ENCODE results near the gene CPXM1. TPM values are rescaled to one million over a fixed set of nuclear protein-coding genes. Genes with fewer than 3 reads are reported as not detected.
"Not testable (repeated sequence)": the region's sequence is repeated elsewhere in the genome, so short reads cannot be mapped to it uniquely, and the experiment has no call there.

The CPXM1 gene
- total RNA-seq, 1 donor from 2014 or later, result 155 TPM

DNA sequence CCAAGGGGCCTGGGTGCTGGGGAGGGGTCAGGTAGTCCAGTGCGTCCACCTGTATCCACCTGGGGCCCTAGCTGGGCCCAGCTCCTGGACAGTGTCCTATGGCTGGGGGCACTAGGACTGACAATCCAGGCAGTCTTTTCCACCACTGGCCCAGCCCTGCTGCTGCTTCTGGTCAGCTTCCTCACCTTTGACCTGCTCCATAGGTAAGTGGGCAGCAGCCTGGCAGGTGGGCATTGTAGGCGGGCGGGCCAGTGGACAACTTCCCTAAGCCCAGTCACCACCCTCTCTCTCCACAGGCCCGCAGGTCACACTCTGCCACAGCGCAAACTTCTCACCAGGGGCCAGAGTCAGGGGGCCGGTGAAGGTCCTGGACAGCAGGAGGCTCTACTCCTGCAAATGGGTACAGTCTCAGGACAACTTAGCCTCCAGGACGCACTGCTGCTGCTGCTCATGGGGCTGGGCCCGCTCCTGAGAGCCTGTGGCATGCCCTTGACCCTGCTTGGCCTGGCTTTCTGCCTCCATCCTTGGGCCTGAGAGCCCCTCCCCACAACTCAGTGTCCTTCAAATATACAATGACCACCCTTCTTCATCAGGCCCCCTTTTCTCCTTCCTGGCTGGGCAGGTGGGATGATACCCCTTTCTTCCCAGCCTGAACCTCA, 14.9 kb upstream of the CPXM1 start:
- TF ChIP-seq, protein P1, sequence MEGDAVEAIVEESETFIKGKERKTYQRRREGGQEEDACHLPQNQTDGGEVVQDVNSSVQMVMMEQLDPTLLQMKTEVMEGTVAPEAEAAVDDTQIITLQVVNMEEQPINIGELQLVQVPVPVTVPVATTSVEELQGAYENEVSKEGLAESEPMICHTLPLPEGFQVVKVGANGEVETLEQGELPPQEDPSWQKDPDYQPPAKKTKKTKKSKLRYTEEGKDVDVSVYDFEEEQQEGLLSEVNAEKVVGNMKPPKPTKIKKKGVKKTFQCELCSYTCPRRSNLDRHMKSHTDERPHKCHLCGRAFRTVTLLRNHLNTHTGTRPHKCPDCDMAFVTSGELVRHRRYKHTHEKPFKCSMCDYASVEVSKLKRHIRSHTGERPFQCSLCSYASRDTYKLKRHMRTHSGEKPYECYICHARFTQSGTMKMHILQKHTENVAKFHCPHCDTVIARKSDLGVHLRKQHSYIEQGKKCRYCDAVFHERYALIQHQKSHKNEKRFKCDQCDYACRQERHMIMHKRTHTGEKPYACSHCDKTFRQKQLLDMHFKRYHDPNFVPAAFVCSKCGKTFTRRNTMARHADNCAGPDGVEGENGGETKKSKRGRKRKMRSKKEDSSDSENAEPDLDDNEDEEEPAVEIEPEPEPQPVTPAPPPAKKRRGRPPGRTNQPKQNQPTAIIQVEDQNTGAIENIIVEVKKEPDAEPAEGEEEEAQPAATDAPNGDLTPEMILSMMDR (IDR thresholded peaks at IDR 0.05; ENCODE audit: unreplicated experiment), result no peak
- no peaks in the 10 kb centered on the region for H3K36me3 Mint-ChIP-seq
- peaks cover 19% of the 10 kb centered on the region for H3K9me3 Mint-ChIP-seq
- H3K27ac Mint-ChIP-seq, result peak overlapping the region; percentile 88
- no peaks in the 10 kb centered on the region for H3K27me3 Mint-ChIP-seq (ENCODE audit: low read depth)
- no peak for DNase-seq (ENCODE audit: low spot score in 2 of 2, unreplicated experiment in 2 of 2)
- H3K4me1 Mint-ChIP-seq, result peaks cover 35% of the 10 kb centered on the region
- no peak overlapping the region for H3K4me3 Mint-ChIP-seq

DNA sequence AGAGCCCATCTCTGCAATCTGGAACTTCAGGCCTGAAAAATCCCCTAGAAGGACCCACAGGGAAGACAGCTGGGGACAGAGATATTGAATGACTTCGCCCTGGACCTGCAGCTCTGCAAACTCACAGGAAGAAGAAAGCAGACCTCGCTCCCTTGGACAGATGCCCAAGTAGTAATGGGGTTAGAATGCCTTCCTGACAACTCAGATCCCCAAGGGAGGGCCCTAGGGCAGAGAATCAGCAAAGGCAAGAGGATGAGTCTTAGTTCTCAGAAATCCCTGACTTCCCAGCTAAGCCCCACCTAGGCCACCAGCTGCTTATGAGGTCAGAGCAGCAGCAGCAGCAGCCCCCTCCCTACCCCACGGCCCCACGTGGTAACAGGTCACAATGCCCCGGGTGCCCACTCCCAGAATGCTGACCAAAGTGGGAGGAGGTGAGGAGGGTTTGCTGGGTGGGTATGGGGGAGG, 14.2 kb upstream of the CPXM1 start, which contains the start of gene C20orf141:
C20orf141 (plus strand) TSS at position 401 of the 465 bp plus-strand sequence. CDS start 198 bp downstream, outside the sequence.
- TF ChIP-seq, protein P1 (IDR thresholded peaks at IDR 0.05; ENCODE audit: unreplicated experiment), result no peak
- Mint-ChIP-seq H3K27me3 (ENCODE audit: low read depth) (no peaks in the 10 kb centered on the region), H3K4me1 (peaks cover 27% of the 10 kb centered on the region), H3K36me3 (no peaks in the 10 kb centered on the region), H3K27ac (peak within 1 kb of the TSS; percentile 88), H3K4me3 (no peak within 1 kb of the TSS), H3K9me3 (peaks cover 19% of the 10 kb centered on the region)
- DNase-seq (ENCODE audit: low spot score in 2 of 2, unreplicated experiment in 2 of 2), result no peak

DNA sequence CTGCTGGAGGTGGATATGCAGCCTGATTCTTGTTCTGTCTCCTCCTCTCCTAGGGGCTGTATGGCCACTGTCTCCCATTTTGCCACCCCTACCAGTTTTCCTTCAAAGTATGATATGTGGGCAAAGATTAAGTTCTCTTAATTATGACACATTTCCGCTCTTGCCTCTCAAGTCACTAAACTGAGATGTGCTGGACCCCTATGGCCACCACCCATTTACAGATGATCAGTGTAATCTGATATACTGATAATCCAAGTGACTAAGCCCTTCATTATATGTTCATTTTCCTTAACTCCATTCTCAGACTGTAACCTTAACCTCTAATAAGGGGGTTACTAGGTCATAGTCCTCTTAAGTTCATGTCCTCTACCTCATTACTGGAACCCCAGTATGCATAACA, 13.6 kb upstream of the CPXM1 start:
- TF ChIP-seq, protein P1 (IDR thresholded peaks at IDR 0.05; ENCODE audit: unreplicated experiment), result no peak
- H3K27ac Mint-ChIP-seq, result peak overlapping the region; percentile 70
- H3K4me3 Mint-ChIP-seq, result no peak overlapping the region
- no peaks in the 10 kb centered on the region for H3K36me3 Mint-ChIP-seq
- no peak for DNase-seq (ENCODE audit: low spot score in 2 of 2, unreplicated experiment in 2 of 2)
- peaks cover 21% of the 10 kb centered on the region for H3K9me3 Mint-ChIP-seq
- H3K4me1 Mint-ChIP-seq, result peaks cover 24% of the 10 kb centered on the region
- peaks cover under 1% of the 10 kb centered on the region for H3K27me3 Mint-ChIP-seq (ENCODE audit: low read depth)

DNA sequence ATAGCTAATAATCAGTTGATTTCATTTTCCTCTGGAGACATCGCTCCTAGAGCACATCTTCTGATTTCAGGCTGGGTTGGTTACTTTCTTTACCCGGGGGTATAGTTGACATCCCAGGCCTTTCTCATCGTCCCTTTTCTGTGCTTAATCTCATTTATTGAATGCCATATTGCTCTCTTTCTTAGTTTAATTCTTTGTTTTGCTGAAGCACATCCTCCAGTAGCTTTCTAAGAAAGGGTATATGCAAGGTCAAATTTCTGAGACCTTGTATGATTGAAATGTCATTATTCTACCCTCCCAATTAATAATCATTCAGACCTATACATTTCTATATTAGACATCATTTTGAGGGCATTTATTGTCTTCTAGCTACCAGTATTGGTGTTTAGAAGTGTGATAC, 11.8 kb upstream of the CPXM1 start:
- Mint-ChIP-seq H3K36me3 (no peaks in the 10 kb centered on the region), H3K4me1 (peaks cover 22% of the 10 kb centered on the region), H3K27me3 (ENCODE audit: low read depth) (peaks cover 12% of the 10 kb centered on the region), H3K4me3 (no peak overlapping the region), H3K27ac (no peak overlapping the region), H3K9me3 (peaks cover 25% of the 10 kb centered on the region)
- TF ChIP-seq, protein P1 (IDR thresholded peaks at IDR 0.05; ENCODE audit: unreplicated experiment), result no peak
- DNase-seq (ENCODE audit: low spot score in 2 of 2, unreplicated experiment in 2 of 2), result no peak

DNA sequence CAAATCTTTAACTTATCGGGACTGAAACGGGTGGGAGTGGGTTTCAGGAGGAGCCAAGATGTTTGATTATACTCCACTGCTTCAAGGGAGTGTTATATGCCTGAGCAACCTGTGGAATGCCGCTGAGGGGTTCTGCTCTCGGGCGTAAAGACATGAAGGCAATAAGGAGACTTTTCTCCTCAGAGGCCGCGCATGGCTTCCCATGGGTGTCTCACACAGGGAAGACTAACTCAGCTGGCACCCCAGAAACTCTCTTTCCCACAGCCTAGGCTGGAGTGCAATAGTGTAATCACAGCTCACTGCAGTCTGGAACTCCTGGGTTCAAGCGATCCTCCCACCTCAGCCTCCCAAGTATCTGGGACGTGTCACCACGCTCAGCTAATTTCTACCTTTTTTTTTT, 9.3 kb upstream of the CPXM1 start:
- Mint-ChIP-seq H3K4me3 (no peak overlapping the region), H3K36me3 (no peaks in the 10 kb centered on the region), H3K27ac (no peak overlapping the region), H3K27me3 (ENCODE audit: low read depth) (peaks cover 35% of the 10 kb centered on the region), H3K4me1 (peaks cover 16% of the 10 kb centered on the region), H3K9me3 (peaks cover 25% of the 10 kb centered on the region)
- no peak for DNase-seq (ENCODE audit: low spot score in 2 of 2, unreplicated experiment in 2 of 2)
- TF ChIP-seq, protein P1 (IDR thresholded peaks at IDR 0.05; ENCODE audit: unreplicated experiment), result no peak

DNA sequence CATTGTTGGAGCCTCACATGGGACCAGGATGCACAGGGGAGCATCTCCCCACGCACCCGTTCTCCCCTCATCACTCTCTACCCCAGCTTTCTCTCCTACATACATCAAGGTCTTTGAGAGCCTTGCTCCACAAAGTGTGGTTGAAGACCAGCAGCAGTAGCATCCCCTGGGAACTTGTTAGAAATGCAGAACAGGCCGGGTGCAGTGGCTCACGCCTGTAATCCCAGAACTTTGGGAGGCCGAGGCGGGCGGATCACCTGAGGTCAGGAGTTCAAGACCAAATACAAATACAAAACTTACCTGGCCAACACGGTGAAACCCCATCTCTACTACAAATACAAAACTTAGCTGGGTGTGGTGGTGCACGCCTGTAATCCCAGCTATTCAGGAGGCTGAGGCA, 7.5 kb upstream of the CPXM1 start:
- not testable (repeated sequence) for H3K4me1 Mint-ChIP-seq; H3K4me3 Mint-ChIP-seq; H3K27ac Mint-ChIP-seq; H3K36me3 Mint-ChIP-seq; DNase-seq (ENCODE audit: low spot score in 2 of 2, unreplicated experiment in 2 of 2)
- H3K9me3 Mint-ChIP-seq, result peaks cover 21% of the 10 kb centered on the region
- H3K27me3 Mint-ChIP-seq (ENCODE audit: low read depth), result peaks cover 50% of the 10 kb centered on the region

All from mesothelial cell of epicardium (in vitro differentiated cells).